Measurements from ENCODE around the gene NEK9. TPM values are rescaled to one million over a fixed set of nuclear protein-coding genes. Genes with fewer than 3 reads are reported as not detected.
A peak's percentile ranks its signal among the peaks of the same experiment; 100 is the strongest.

Gene NEK9
- total RNA-seq, 3 donors from 2014 or later: 52.1 to 79.2 (median 71.8) TPM

GRCh38 chr14:75147423-75148071 is 20.7 kb upstream of the NEK9 start:
- TF ChIP-seq, protein P1, sequence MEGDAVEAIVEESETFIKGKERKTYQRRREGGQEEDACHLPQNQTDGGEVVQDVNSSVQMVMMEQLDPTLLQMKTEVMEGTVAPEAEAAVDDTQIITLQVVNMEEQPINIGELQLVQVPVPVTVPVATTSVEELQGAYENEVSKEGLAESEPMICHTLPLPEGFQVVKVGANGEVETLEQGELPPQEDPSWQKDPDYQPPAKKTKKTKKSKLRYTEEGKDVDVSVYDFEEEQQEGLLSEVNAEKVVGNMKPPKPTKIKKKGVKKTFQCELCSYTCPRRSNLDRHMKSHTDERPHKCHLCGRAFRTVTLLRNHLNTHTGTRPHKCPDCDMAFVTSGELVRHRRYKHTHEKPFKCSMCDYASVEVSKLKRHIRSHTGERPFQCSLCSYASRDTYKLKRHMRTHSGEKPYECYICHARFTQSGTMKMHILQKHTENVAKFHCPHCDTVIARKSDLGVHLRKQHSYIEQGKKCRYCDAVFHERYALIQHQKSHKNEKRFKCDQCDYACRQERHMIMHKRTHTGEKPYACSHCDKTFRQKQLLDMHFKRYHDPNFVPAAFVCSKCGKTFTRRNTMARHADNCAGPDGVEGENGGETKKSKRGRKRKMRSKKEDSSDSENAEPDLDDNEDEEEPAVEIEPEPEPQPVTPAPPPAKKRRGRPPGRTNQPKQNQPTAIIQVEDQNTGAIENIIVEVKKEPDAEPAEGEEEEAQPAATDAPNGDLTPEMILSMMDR (IDR thresholded peaks at IDR 0.05): peak; percentile 42 to 75 (median 61)
- TF ChIP-seq POLR2A (IDR thresholded peaks at IDR 0.05) (peak; percentile 44), POLR2AphosphoS5 (IDR thresholded peaks at IDR 0.05) (peak; percentile 66 to 89 (median 83))
- H3K27ac ChIP-seq: peak overlapping the region; percentile 92 to 98
- H3K9me3 ChIP-seq: no peaks in the 10 kb centered on the region
- H3K27me3 ChIP-seq: no peaks in the 10 kb centered on the region
- peak overlapping the region; percentile 0 to 19 (median 8) for H3K4me3 ChIP-seq
- peak; percentile 80 to 95 for DNase-seq (ENCODE audit: low spot score in 2 of 2)
- intact Hi-C loops (cut with DNase I; ENCODE audit: low total_unique reads): no loop called here
- H3K4me1 ChIP-seq: peaks cover 6 to 7% of the 10 kb centered on the region in 2 donors
- H3K36me3 ChIP-seq: no peaks in the 10 kb centered on the region

DNA sequence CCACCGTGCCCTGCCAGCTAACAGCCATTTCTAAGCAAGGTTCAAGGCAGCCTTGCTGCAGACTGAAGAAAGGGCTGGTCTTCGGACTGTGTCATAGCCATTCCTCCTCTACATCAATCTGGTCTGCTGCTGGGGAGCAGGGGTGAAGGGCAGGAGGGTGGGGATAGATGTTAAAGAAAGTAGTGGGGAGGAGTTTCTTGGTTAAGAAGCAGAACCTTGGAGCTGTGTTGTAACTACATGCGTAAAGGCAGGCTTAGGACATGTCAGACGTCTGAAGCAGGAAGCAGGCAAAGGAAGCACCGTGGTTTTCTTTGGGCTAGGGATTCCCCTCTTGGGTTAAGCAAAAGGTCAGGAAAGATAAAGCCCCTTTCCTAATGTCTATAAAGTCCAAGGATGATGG is 18.1 kb upstream of the NEK9 start:
- intact Hi-C loops (cut with DNase I; ENCODE audit: low total_unique reads): no loop called here
- Histone ChIP-seq H3K9me3 (no peaks in the 10 kb centered on the region), H3K36me3 (no peaks in the 10 kb centered on the region), H3K27ac (peak overlapping the region; percentile 65 to 92), H3K4me3 (no peak overlapping the region), H3K27me3 (no peaks in the 10 kb centered on the region), H3K4me1 (peaks cover 6 to 7% of the 10 kb centered on the region in 2 donors)
- TF ChIP-seq POLR2AphosphoS5 (IDR thresholded peaks at IDR 0.05): no peak
- no peak for TF ChIP-seq POLR2A (IDR thresholded peaks at IDR 0.05)
- TF ChIP-seq, protein P1 (IDR thresholded peaks at IDR 0.05): no peak
- DNase-seq (ENCODE audit: low spot score in 2 of 2): no peak

GRCh38 chr14:75143761-75144527 is 17.1 kb upstream of the NEK9 start:
- Histone ChIP-seq H3K9me3 (no peaks in the 10 kb centered on the region), H3K4me3 (no peak overlapping the region), H3K36me3 (no peaks in the 10 kb centered on the region), H3K27me3 (no peaks in the 10 kb centered on the region), H3K27ac (peak overlapping the region; percentile 26 to 65), H3K4me1 (peaks cover 6 to 7% of the 10 kb centered on the region in 2 donors)
- no peak for DNase-seq (ENCODE audit: low spot score in 2 of 2)
- intact Hi-C loops (cut with DNase I; ENCODE audit: low total_unique reads): no loop called here
- TF ChIP-seq POLR2A (IDR thresholded peaks at IDR 0.05) (no peak), POLR2AphosphoS5 (IDR thresholded peaks at IDR 0.05) (no peak)
- TF ChIP-seq, protein P1 (IDR thresholded peaks at IDR 0.05): no peak

DNA sequence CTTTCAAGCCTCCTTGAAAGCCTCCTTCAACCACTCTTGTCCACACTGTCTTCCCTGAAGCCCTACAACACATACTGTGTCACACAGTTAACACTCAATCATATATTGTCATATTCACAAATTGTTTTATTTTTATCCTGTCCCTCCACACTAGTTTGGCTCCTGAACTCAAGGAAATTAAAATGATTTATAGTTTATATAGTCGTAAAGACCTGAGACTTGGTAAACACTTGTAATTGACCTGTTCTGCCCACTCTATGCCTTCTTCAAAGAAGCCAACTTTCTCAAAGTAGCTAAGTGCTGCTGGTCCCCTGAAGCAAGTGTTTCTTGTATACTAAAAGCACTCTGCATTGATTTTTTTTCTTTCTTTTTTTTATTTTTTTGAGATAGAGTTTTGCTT is 15.6 kb upstream of the NEK9 start:
- no peaks in the 10 kb centered on the region for H3K27me3 ChIP-seq
- H3K27ac ChIP-seq: peak overlapping the region in 1 of 2 donors; percentile 26
- TF ChIP-seq POLR2A (IDR thresholded peaks at IDR 0.05) (no peak), POLR2AphosphoS5 (IDR thresholded peaks at IDR 0.05) (no peak)
- TF ChIP-seq, protein P1 (IDR thresholded peaks at IDR 0.05): no peak
- intact Hi-C loops (cut with DNase I; ENCODE audit: low total_unique reads): no loop called here
- peaks cover 0 to 6% of the 10 kb centered on the region in 2 donors for H3K4me1 ChIP-seq
- H3K36me3 ChIP-seq: no peaks in the 10 kb centered on the region
- no peaks in the 10 kb centered on the region for H3K9me3 ChIP-seq
- no peak overlapping the region for H3K4me3 ChIP-seq
- no peak for DNase-seq (ENCODE audit: low spot score in 2 of 2)

- Histone ChIP-seq H3K4me1 (peaks cover 0 to 4% of the 10 kb centered on the region in 2 donors), H3K4me3 (no peak overlapping the region), H3K27me3 (no peaks in the 10 kb centered on the region), H3K27ac (peak overlapping the region in 1 of 2 donors; percentile 26), H3K9me3 (no peaks in the 10 kb centered on the region), H3K36me3 (no peaks in the 10 kb centered on the region)
- no peak for DNase-seq (ENCODE audit: low spot score in 2 of 2)
- intact Hi-C loops (cut with DNase I; ENCODE audit: low total_unique reads): no loop called here
- TF ChIP-seq POLR2A (IDR thresholded peaks at IDR 0.05) (no peak), POLR2AphosphoS5 (IDR thresholded peaks at IDR 0.05) (no peak)
- TF ChIP-seq, protein P1 (IDR thresholded peaks at IDR 0.05): peak in 1 of 3 donors; percentile 11
Measured at GRCh38 chr14:75141967-75142366, 15.1 kb upstream of the NEK9 start.
